ENCODE results near the gene TXNRD2.

GRCh38 chr22:19986410-19987341, 45.1 kb upstream of the TXNRD2 start:
- TF ChIP-seq CTCF (IDR thresholded peaks at IDR 0.05) (no peak), POLR2AphosphoS5 (IDR thresholded peaks at IDR 0.05; ENCODE audit: low read depth, low read length) (no peak), TCF7L2 (IDR thresholded peaks at IDR 0.05; ENCODE audit: low read depth, low read length) (no peak)
- TF ChIP-seq, protein P1, sequence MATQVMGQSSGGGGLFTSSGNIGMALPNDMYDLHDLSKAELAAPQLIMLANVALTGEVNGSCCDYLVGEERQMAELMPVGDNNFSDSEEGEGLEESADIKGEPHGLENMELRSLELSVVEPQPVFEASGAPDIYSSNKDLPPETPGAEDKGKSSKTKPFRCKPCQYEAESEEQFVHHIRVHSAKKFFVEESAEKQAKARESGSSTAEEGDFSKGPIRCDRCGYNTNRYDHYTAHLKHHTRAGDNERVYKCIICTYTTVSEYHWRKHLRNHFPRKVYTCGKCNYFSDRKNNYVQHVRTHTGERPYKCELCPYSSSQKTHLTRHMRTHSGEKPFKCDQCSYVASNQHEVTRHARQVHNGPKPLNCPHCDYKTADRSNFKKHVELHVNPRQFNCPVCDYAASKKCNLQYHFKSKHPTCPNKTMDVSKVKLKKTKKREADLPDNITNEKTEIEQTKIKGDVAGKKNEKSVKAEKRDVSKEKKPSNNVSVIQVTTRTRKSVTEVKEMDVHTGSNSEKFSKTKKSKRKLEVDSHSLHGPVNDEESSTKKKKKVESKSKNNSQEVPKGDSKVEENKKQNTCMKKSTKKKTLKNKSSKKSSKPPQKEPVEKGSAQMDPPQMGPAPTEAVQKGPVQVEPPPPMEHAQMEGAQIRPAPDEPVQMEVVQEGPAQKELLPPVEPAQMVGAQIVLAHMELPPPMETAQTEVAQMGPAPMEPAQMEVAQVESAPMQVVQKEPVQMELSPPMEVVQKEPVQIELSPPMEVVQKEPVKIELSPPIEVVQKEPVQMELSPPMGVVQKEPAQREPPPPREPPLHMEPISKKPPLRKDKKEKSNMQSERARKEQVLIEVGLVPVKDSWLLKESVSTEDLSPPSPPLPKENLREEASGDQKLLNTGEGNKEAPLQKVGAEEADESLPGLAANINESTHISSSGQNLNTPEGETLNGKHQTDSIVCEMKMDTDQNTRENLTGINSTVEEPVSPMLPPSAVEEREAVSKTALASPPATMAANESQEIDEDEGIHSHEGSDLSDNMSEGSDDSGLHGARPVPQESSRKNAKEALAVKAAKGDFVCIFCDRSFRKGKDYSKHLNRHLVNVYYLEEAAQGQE (IDR thresholded peaks at IDR 0.05; ENCODE audit: insufficient read depth in 1 of 2, low read depth in 2 of 2, low read length in 1 of 2) = no peak

Measured in Panc1 (cell line).